Spleen (tissue), 7 donors: ENCODE results near the gene PTPRK.

Experiments
- POLR2A ChIP-seq, 3 donors: fragments of 450-650 bp; IDR thresholded peaks; one replicate each; pipeline ENCODE4 v1.5.1; 2017; ENCODE audit warnings: antibody characterized with exemption in 3 of 3, mild to moderate bottlenecking in 1 of 3
- POLR2AphosphoS5 ChIP-seq, 3 donors: sonication (generic); formaldehyde crosslinking; IDR thresholded peaks; one replicate each; pipeline ENCODE4 v1.5.1; 2017; ENCODE audit warnings: antibody characterized with exemption in 3 of 3
- TF ChIP-seq, protein P1 (sequence below), 11 experiments: fragments of 200-600 bp in 7 of 11; fragments of 450-650 bp in 4 of 11; sonication (generic) in 4 of 11; IDR thresholded peaks in 8 of 11; conservative IDR thresholded peaks in 3 of 11; 1 replicate in 7 of 11; 2 replicates in 4 of 11; pipeline versions ENCODE4 v1.4.0 to v1.8.0; 2016 to 2021; ENCODE audit warnings: antibody characterized with exemption in 11 of 11, inconsistent platforms in 4 of 11, mild to moderate bottlenecking in 1 of 11
- donor health status: DM: no; HTN: no; CAD: no; lungs with moderate emphysema.
- donor health status: DM: no; HTN: no; CAD: no.
- donor health status: DM: no; HTN: no; CAD: no.

DNA sequence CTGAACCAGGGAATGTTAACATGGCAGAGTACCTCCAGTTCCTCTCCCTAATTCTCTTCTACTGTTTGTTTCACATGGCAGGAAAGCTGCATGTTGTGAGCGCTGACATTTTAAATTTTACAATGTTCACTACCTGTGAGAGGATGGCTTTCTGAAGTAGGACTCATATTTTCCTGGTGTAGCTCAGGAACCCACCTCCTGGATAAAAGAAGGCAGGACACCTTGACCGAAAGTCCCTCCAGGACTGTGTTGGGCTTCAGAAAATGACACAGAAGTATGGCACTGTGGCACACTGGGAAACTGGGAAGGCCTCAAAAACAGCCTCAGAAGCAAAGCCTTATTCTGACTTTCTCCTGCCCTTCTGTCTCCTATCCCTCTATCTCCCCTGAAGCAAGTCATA lies 33.3 kb downstream of the PTPRK start:
- TF ChIP-seq, protein P1, sequence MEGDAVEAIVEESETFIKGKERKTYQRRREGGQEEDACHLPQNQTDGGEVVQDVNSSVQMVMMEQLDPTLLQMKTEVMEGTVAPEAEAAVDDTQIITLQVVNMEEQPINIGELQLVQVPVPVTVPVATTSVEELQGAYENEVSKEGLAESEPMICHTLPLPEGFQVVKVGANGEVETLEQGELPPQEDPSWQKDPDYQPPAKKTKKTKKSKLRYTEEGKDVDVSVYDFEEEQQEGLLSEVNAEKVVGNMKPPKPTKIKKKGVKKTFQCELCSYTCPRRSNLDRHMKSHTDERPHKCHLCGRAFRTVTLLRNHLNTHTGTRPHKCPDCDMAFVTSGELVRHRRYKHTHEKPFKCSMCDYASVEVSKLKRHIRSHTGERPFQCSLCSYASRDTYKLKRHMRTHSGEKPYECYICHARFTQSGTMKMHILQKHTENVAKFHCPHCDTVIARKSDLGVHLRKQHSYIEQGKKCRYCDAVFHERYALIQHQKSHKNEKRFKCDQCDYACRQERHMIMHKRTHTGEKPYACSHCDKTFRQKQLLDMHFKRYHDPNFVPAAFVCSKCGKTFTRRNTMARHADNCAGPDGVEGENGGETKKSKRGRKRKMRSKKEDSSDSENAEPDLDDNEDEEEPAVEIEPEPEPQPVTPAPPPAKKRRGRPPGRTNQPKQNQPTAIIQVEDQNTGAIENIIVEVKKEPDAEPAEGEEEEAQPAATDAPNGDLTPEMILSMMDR (IDR thresholded peaks at IDR 0.05 in 8 of 11, conservative IDR thresholded peaks at IDR 0.05 in 3 of 11) = no peak
- no peak for TF ChIP-seq POLR2A (IDR thresholded peaks at IDR 0.05)
- TF ChIP-seq POLR2AphosphoS5 (IDR thresholded peaks at IDR 0.05) = no peak
